ENCODE data around the gene SS18L1.

Gene SS18L1

DNA sequence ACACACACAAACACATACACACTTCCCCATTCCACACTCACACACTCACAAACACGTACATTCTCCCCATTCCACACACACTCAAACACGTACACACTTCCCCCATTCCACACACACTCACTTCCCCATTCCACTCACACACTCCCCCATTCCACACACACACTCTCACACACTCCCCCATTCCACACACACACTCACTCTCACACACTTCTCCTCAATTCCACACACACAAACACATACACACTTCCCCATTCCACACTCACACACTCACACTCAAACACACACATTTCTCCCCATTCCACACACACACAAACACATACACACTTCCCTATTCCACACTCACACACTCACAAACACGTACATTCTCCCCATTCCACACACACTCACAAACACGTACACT, 86.1 kb downstream of the SS18L1 start:
- no peak for DNase-seq

DNA sequence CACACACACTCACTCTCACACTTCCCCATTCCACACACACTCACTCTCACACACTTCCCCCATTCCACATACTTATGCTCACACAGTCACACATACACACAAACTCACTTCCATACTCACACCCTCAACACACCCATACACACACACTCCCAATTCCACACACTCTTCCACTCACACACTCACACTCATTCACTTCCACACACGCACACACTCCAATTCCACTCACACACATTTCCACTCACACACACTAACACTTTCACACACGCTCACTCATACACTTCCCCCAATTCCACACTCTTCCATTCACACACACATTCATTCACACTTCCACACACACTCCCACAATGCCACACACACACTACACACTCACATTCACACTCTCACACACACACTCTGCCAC, 86.7 kb downstream of the SS18L1 start:
- DNase-seq = no peak

DNA sequence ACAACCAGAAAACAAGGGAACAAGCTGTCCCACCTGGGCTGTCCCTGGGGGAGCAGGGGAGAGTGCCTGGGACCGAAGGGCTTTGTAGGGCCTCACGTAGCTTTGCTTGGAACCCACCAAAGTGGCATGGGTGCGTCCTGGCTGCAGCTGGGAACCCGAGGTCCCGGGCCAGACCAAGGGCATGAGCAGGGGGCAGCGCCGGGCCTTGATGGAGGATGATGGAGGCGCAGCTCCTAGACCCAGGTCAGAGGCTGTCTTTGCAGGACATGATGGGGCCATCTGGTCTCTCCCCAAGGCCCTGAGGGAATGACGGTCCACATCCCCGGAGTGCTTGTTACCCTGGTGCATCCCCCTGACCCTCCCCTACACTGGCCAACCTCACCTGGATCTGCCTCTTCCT, 87.1 kb downstream of the SS18L1 start:
- DNase-seq = no peak

DNA sequence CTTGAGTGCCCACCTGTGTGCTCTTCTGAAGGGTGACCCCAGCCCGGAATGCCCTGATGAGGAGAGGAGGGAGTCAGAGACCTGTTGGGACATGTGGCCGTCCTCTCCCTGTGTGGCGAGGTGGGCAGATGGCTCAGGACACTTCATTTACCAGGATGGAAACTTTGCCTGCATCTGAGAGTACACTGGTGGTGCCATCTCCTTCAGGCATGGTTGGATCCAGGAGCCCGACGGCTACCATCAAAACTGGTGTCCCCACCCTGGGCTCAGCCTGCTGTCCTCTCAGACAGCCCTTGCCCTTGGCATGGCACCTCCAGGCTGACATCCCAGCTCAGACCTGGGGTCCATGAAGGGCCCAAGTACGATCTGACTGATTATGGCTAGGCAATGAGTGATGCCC, 87.7 kb downstream of the SS18L1 start:
- no peak for DNase-seq

All from stimulated activated CD4-positive, alpha-beta T cell treated with anti-CD3 and anti-CD28 coated beads, Interleukin-2, amount 100 ng/mL, for 48 hours (primary cell).